Measurements from ENCODE around the gene OPTC.

Gene OPTC

GRCh38 chr1:203525685-203526084 is 31.7 kb downstream of the OPTC start:
- ATAC-seq, result no peak
- no peak for TF ChIP-seq ZNF565 (CRISPR knock-in tag; conservative IDR thresholded peaks at IDR 0.05; ENCODE audit: low read depth)
- TF ChIP-seq PATZ1 (CRISPR knock-in tag; IDR thresholded peaks at IDR 0.05; ENCODE audit: borderline replicate concordance), result no peak
- TF ChIP-seq TSHZ2 (CRISPR knock-in tag; IDR thresholded peaks at IDR 0.05), result no peak
- no peak for TF ChIP-seq PPARA (CRISPR knock-in tag; IDR thresholded peaks at IDR 0.05; ENCODE audit: borderline replicate concordance)
- TF ChIP-seq ZFP30 (CRISPR knock-in tag; IDR thresholded peaks at IDR 0.05), result no peak
- no peak for TF ChIP-seq CSDC2 (CRISPR knock-in tag; IDR thresholded peaks at IDR 0.05)

GRCh38 chr1:203526130-203526529 is 32.2 kb downstream of the OPTC start:
- no peak for ATAC-seq
- TF ChIP-seq ZNF8 (CRISPR knock-in tag; IDR thresholded peaks at IDR 0.05), result no peak
- no peak for TF ChIP-seq CSRNP3 (CRISPR knock-in tag; IDR thresholded peaks at IDR 0.05)
- TF ChIP-seq TCF4 (CRISPR knock-in tag; IDR thresholded peaks at IDR 0.05; ENCODE audit: borderline replicate concordance), result no peak
- no peak for TF ChIP-seq CREB5 (CRISPR knock-in tag; IDR thresholded peaks at IDR 0.05; ENCODE audit: low read depth)
- no peak for TF ChIP-seq SNAI2 (CRISPR knock-in tag; IDR thresholded peaks at IDR 0.05)
- no peak for TF ChIP-seq ZC3H10 (CRISPR knock-in tag; IDR thresholded peaks at IDR 0.05)

- no peak for ATAC-seq
- no peak for TF ChIP-seq ESRRG (CRISPR knock-in tag; IDR thresholded peaks at IDR 0.05)
- TF ChIP-seq TCF4 (CRISPR knock-in tag; IDR thresholded peaks at IDR 0.05; ENCODE audit: borderline replicate concordance), result no peak
- no peak for TF ChIP-seq CSDC2 (CRISPR knock-in tag; IDR thresholded peaks at IDR 0.05)
- TF ChIP-seq ISL1 (CRISPR knock-in tag; IDR thresholded peaks at IDR 0.05), result no peak
- TF ChIP-seq ZFP30 (CRISPR knock-in tag; IDR thresholded peaks at IDR 0.05), result no peak
- TF ChIP-seq PATZ1 (CRISPR knock-in tag; IDR thresholded peaks at IDR 0.05; ENCODE audit: borderline replicate concordance), result no peak
- TF ChIP-seq POU6F1 (CRISPR knock-in tag; IDR thresholded peaks at IDR 0.05; ENCODE audit: borderline replicate concordance, low read depth), result no peak
- no peak for TF ChIP-seq ARNTL (CRISPR knock-in tag; IDR thresholded peaks at IDR 0.05; ENCODE audit: borderline replicate concordance, low read depth)
- no peak for TF ChIP-seq PPARA (CRISPR knock-in tag; IDR thresholded peaks at IDR 0.05; ENCODE audit: borderline replicate concordance)
- no peak for TF ChIP-seq ZNF8 (CRISPR knock-in tag; IDR thresholded peaks at IDR 0.05)
- no peak for TF ChIP-seq TOX (CRISPR knock-in tag; IDR thresholded peaks at IDR 0.05; ENCODE audit: borderline replicate concordance)
- TF ChIP-seq TSHZ2 (CRISPR knock-in tag; IDR thresholded peaks at IDR 0.05), result no peak
- TF ChIP-seq ZC3H10 (CRISPR knock-in tag; IDR thresholded peaks at IDR 0.05), result no peak
- TF ChIP-seq RARB (CRISPR knock-in tag; IDR thresholded peaks at IDR 0.05), result no peak
- no peak for TF ChIP-seq GLIS3 (CRISPR knock-in tag; IDR thresholded peaks at IDR 0.05)
- no peak for TF ChIP-seq ZNF70 (CRISPR knock-in tag; IDR thresholded peaks at IDR 0.05)
- no peak for TF ChIP-seq CREB5 (CRISPR knock-in tag; IDR thresholded peaks at IDR 0.05; ENCODE audit: low read depth)
- TF ChIP-seq ZNF565 (CRISPR knock-in tag; conservative IDR thresholded peaks at IDR 0.05; ENCODE audit: low read depth), result no peak
These were observed 32.6 kb downstream of the OPTC start for GRCh38 chr1:203526572-203526971.

All from SK-N-SH treated with all-trans-retinoic acid at 6 μM for 48 hours (cell line).